Activated CD4-positive, alpha-beta T cell treated with anti-CD3 and anti-CD28 coated beads, Interleukin-10, Interleukin-2, amounts not matched to agents 100 ng/mL and 50 ng/mL, durations not matched to agents 16 hours and 8 hours (primary cell): ENCODE results near the gene RPA3.
A peak's percentile ranks its signal among the peaks of the same experiment; 100 is the strongest.
"Not testable (repeated sequence)": the region's sequence is repeated elsewhere in the genome, so short reads cannot be mapped to it uniquely, and the experiment has no call there.

Experiments
- DNase-seq: peaks from one replicate; pipeline ENCODE4 v3.0.0-alpha.2; 2020

The RPA3 gene

GRCh38 chr7:7688310-7688709 lies 30.1 kb downstream of the RPA3 start:
- no peak for DNase-seq

DNA sequence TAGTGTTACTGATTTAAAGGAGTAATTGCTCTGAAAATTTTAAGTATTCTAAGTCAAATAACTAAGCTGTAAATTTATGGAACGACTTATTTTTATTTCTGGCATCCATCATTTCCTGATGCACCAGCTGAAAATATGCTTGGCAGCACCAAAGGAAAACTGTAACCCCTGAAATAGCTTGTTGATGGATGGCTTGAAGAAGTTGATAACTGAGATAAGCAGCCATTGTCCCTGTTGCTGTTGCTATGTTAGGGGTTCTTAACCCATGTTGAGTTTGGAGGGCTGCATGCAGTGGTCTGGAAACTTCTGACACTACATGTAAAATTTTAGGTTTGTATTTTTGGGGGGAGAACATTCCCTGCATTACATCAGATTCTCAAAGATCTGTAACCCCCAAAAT lies 30.6 kb downstream of the RPA3 start:
- DNase-seq, result no peak

- DNase-seq, result no peak
Measured at GRCh38 chr7:7686811-7687508, 31.4 kb downstream of the RPA3 start.

- no peak for DNase-seq
Measured at GRCh38 chr7:7682861-7683260, 35.5 kb downstream of the RPA3 start.

- DNase-seq, result no peak
Measured at GRCh38 chr7:7681936-7682329, 36.5 kb downstream of the RPA3 start.

DNA sequence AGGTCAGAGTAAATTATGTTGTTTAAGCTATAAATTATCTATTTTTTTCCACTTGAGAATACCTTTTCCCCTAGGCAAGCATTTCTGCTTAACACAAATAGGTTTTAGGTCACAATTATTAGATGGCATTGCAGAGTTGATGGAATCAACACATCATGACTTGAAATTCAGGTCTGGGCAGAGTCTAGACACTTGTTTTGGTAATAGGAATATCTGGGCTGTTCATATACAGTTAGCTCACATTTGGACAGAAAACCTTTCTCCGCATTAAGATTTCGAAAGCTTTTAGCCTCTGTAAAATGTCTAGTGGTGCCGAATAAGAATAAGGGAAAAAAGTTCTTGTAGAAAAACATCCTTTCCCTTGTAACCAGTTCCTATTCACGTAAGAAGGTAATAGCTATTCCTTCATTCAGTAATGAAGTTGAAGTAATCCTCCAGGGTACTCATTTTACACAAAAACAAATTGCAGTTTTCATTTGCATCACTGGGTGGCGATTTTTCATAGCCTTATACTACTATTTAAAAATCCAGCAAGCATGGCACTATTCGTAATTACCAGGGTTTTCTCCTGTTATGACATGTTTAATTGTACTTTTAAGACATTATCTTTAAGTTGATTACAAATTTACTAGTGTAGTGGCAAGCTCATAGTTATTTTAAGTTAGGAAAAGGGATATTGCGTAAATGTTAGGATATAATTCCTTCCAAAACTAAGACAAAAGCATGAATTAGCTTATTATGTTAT lies 37.0 kb downstream of the RPA3 start:
- peak; percentile 55 for DNase-seq

DNA sequence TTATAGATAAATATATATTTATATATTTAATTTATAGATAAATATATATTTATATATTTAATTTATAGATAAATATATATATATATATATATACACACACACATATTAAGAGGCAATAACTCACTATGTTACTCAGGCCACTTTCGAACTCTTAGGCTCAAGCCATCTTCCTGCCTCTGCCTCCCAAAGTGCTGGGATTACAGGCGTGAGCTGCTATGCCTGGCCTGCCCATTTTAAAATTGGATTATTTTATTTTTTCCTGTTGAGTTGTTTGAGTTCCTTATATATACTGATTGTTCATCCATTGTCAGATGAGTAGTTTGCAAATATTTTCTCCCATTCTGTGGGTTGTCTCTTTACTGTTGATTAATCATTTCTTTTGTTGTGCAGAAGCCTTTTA lies 38.8 kb downstream of the RPA3 start:
- DNase-seq, result not testable (repeated sequence)

- DNase-seq, result no peak
Measured at GRCh38 chr7:7675686-7676085, 42.7 kb downstream of the RPA3 start.

GRCh38 chr7:7673240-7673550 lies 45.2 kb downstream of the RPA3 start:
- no peak for DNase-seq

- peak; percentile 57 for DNase-seq
Measured at GRCh38 chr7:7672545-7673239, 45.7 kb downstream of the RPA3 start.

DNA sequence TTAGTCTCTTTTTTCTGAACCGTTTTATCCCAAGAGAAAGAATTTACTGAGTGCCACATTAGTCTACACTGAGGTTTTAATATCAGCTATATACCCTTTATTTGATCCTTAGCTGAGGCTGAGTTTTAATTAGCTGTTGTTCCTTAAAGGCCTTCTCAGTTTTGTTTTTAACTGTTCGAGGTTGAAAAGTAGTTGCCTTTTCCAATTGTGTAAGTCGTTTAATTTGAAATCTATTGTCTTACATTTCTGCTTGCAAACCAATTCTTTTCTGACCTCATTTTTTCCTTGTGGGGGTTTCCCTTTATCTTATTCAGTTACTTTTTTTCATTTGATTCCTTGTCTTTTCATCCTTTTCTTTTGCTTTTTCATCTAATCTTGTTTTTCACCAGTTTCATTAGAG lies 47.0 kb downstream of the RPA3 start:
- DNase-seq, result peak; percentile 5

- no peak for DNase-seq
Measured at GRCh38 chr7:7670490-7670889, 47.9 kb downstream of the RPA3 start.

GRCh38 chr7:7668706-7669105 lies 49.7 kb downstream of the RPA3 start:
- no peak for DNase-seq

DNA sequence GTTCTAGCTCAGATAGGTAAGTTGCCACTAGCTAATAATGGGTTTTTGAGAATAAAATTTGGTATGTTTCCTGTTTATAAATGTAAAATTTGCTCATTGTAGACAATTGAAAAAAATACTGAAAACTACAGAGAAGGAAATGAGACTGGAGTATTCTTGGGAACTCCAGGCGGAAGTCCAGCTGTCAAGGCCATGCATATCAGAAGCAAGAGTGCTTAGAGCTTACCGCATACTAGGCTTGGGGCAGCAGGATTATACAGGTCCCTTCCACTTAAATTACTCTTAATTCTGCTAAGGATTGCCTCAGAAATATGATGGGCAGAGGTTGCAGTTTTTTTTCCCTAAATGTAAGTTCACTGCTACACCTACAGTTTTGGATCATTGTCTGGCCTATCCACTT lies 51.2 kb downstream of the RPA3 start:
- DNase-seq, result no peak

GRCh38 chr7:7665031-7665430 lies 53.4 kb downstream of the RPA3 start:
- DNase-seq, result no peak

DNA sequence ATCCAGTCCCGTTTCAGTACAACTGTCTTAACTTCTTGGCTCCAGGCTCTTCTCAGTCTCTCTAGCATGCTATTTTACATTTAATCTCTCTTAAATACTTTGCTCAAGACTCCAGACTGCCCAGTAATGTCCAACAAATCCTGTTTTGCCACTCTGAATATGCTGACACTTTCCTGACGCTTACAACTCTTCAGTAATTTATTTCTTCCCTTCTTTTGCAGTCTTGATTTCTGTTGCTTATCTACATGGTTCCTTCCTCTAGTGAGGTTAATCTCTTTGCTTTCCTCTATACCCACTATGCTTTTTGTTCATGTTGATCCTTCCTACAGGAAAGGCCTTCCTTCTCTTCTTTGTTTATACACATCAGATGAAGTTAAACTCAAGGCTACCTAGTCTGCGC lies 54.1 kb downstream of the RPA3 start:
- no peak for DNase-seq

DNA sequence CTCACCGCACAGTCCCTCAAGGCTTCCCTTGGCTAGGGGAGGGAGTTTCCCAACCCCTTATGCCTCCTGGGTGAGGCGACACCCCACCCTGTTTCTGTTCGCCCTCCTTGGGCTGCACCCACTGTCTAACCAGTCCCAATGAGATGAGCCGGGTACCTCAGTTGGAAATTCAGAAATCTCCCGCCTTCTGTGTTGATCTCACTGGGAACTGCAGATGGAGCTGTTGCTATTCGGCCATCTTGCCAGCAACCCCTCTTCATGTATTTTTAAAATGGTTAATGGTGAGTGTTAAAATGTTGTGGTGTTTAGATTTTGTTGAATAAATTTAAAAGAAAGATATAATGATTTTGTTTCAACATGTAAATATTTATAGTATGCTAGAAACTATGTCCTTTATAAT lies 55.9 kb downstream of the RPA3 start:
- DNase-seq, result no peak

DNA sequence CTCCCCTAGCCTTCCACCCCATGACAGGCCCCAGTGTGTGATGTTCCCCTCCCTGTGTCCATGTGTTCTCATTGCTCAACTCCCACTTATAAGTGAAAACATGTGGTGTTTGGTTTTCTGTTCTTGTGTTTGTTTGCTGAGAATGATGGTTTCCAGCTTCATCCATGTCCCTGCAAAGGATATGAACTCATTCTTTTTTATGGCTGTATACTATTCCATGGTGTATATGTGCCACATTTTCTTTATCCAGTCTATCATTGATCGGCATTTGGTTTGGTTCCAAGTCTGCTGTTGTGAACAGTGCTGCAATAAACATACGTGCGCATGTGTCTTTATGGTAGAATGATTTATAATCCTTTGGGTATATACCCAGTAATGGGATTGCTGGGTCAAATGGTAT lies 61.9 kb downstream of the RPA3 start:
- not testable (repeated sequence) for DNase-seq

DNA sequence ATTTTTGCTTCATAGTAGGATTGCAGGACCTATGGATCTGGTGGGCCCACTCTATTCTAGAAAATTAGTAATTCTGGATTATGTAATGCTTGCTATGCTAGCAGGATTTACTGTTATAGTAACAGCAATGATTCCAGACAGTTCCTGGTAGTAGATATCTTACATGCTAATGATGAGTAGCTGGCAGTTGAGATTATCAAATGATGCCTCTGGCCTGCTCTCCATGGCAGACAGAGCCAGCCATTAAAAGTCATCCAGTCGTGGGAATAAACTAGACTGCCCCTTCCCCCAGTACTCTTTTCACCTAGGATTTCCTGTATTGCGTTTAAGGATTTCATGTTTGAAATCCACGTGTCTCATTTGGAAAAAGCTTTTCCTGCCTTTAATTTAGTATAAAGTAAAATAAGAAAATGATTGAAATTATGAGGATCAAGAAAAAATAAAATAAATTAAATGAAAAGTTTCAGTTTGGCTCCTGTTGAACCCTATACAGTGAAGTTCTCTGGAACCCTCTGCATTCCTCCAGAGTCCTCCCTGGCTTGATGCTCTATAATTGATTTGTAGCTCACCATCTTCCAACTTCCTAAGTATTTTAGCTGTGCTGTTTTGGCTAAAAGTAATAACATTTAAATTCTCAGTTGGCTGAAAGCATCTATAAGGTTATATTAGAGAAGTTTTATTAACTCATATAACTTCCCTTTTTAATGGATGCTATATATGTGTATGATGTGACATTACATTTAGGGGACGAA lies 63.3 kb downstream of the RPA3 start:
- DNase-seq, result no peak

- DNase-seq, result peak; percentile 30
Measured at GRCh38 chr7:7653593-7654187, 64.7 kb downstream of the RPA3 start.

DNA sequence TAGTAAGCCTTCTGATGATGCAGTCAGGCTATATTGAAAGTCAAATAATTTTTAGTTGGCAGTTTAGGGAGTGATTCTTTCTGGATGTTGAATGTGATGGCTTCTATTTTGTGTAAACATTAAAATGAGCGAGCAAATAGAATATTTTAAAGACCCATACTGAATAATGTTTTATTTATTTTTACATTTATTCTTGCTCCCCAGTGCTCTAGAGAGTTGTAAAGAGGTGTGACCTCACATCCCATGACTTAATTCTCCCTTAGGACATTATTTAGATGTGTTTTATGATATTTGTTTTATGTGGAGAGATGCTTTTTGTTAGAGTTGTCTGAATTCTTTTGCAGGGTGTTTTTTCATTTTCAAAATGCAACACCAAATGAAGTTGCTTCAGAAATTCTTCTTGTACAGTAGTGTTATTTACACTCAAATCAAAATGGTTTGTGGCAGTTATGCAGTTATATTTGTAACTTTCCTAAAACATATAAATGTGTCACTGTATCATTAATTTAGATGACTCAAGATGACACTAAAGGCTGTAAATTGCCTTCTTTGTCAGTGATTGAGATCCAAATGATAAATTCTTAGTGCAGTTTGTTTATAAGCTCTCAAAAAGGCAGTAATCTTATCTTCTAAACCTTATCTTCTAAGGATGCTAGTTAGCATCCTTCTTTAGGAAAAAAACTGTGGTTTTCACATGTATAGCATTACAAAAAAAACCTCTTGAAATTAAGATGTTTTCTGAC lies 65.4 kb downstream of the RPA3 start:
- DNase-seq, result no peak

GRCh38 chr7:7651479-7651878 lies 66.9 kb downstream of the RPA3 start:
- no peak for DNase-seq
